ENCODE results near the gene LRRC47.

LRRC47 gene

DNA sequence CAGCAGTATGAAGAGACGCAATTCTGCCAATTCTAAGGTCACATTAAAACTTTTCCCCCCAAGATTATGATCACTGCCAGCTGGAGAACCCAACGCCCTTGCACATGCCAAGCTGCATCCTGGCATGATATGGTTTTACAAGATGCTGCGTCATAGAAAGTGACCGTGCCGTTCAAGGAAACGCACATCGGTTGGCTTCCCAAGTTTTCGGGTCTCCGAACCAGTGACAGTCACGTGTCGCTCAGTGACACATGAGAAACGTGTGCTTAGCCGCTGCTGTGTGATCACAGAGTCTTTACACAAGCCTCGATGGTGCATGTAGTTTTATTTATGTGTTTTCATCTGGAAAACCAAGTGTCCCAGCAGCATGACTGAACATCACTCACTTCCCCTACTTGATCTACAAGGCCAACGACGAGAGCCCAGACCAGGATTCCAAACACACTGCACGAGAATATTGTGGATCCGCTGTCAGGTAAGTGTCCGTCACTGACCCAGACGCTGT lies 16.3 kb downstream of the LRRC47 start:
- TF ChIP-seq, protein P1, sequence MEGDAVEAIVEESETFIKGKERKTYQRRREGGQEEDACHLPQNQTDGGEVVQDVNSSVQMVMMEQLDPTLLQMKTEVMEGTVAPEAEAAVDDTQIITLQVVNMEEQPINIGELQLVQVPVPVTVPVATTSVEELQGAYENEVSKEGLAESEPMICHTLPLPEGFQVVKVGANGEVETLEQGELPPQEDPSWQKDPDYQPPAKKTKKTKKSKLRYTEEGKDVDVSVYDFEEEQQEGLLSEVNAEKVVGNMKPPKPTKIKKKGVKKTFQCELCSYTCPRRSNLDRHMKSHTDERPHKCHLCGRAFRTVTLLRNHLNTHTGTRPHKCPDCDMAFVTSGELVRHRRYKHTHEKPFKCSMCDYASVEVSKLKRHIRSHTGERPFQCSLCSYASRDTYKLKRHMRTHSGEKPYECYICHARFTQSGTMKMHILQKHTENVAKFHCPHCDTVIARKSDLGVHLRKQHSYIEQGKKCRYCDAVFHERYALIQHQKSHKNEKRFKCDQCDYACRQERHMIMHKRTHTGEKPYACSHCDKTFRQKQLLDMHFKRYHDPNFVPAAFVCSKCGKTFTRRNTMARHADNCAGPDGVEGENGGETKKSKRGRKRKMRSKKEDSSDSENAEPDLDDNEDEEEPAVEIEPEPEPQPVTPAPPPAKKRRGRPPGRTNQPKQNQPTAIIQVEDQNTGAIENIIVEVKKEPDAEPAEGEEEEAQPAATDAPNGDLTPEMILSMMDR (IDR thresholded peaks at IDR 0.05; ENCODE audit: unreplicated experiment in 3 of 3): no peak
- Mint-ChIP-seq H3K27me3 (ENCODE audit: low read depth) (no peaks in the 10 kb centered on the region), H3K4me1 (peaks cover 5% of the 10 kb centered on the region), H3K27ac (no peak overlapping the region), H3K9me3 (no peaks in the 10 kb centered on the region), H3K36me3 (ENCODE audit: low read depth) (peaks cover 49% of the 10 kb centered on the region), H3K4me3 (no peak overlapping the region)

DNA sequence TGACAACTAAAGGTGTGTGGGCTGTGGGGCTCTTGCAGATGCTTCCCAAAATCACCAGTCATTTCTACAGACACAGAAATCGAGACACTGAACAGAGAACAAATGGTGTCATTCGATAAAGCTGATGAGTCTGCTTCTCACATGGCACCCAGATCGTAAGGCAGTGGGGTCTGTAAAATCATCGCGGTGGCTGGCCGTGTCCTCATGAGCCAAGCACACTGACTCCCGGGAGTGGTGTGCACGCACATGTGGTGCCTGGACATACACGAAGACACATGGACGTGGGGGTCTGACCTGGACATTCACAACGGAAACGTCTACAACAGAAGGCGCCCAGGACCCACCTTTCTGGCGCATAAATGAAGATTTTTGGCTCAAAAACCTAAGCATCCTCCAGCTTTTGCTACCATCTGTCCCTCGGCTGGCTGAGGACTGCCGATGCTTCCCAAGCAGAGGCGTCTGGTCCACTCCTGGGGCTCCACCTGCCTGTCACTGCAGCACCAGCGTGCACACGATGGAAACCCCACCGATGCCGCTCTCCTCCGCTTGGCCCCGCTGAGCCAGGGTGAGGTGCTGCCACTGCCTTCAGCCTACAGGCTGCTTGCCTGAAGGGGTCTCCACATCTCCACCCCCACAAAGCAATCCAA lies 16.9 kb downstream of the LRRC47 start:
- Mint-ChIP-seq H3K4me3 (no peak overlapping the region), H3K9me3 (no peaks in the 10 kb centered on the region), H3K36me3 (ENCODE audit: low read depth) (peaks cover 45% of the 10 kb centered on the region), H3K27ac (no peak overlapping the region), H3K27me3 (ENCODE audit: low read depth) (no peaks in the 10 kb centered on the region), H3K4me1 (peaks cover 6% of the 10 kb centered on the region)
- TF ChIP-seq, protein P1 (IDR thresholded peaks at IDR 0.05; ENCODE audit: unreplicated experiment in 3 of 3): no peak

DNA sequence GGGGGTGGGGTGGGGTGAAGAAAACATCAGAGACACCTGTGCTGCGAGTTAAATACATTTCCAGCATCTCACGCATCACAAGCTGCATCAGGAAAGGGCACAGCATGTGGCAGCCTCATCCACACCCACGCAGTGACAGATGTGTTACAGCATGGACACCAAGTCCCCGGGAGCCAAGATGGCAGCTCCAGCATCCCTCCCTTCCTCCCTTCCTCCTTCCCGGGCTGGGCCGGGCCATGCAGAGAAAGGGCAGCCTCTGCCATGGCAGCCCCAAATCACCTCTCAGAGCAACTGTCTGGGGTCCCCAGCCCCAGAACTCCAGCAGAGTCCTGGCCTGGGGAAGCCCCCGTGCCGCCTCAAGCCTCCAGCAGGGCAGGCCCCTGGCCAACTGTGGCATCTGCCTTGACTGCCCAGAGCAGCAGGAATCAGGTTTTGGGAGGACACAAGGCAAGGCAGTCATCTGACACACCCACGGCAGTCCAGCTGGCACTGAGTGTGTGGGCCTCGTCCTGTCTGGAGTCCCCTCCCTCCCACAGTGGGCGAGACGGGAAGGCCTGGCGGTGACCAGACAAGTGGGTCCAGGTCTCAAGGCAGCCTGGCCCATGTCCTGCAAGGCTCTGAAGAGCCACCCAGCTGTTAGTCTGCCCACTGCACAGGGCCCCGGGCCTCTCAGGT lies 17.6 kb downstream of the LRRC47 start:
- Mint-ChIP-seq H3K36me3 (ENCODE audit: low read depth) (peaks cover 39% of the 10 kb centered on the region), H3K4me3 (no peak overlapping the region), H3K27ac (no peak overlapping the region), H3K4me1 (peaks cover 10% of the 10 kb centered on the region), H3K9me3 (no peaks in the 10 kb centered on the region), H3K27me3 (ENCODE audit: low read depth) (no peaks in the 10 kb centered on the region)
- TF ChIP-seq, protein P1 (IDR thresholded peaks at IDR 0.05; ENCODE audit: unreplicated experiment in 3 of 3): no peak

DNA sequence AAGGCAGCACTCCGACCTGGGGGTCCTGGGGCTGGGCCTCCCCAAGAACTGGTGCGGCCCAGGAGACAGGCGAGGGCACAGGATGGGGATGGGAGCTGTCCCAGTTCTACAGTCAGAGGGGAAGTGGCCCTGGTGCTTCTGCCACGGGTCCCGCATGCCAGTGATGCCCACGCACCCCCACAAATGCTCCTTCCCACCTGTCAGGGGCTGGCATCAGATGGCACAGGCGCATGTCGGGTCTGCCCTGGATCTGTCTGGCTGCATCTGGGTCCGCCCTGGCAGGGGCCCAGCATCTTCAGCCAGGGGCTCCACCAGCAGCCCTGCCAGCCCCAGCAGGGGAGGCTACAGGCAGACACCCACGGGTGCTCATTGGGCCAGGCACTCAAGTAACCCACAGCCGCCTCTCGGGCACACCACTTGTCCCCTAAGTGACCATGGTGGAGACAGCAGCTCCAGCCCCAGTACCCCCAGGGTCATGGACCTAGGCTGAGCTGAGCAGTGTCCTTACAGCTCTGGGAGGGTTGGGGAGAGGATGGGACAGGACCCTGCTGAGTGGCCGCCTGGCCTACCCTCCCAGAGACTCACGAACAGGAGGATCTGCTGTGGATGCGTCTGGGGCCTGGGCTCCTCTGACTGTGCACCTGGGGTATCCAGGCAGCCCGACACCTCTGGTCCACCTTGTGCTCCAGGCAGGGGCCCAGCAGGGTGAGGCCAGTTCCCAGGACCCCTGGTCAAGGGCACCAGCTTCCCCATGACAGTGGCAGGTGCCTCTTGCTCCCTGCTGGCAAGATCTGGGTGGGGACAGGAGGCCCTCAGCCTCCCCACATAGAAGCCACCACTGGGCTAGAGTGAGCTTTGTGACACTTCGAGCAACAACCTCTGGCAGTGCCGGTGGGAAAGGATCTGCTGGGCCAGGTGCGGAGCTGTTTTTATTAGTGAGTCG lies 18.4 kb downstream of the LRRC47 start:
- H3K27ac Mint-ChIP-seq: no peak overlapping the region
- no peaks in the 10 kb centered on the region for H3K9me3 Mint-ChIP-seq
- TF ChIP-seq, protein P1 (IDR thresholded peaks at IDR 0.05; ENCODE audit: unreplicated experiment in 3 of 3): no peak
- H3K4me1 Mint-ChIP-seq: peaks cover 11% of the 10 kb centered on the region
- H3K36me3 Mint-ChIP-seq (ENCODE audit: low read depth): peaks cover 34% of the 10 kb centered on the region
- no peak overlapping the region for H3K4me3 Mint-ChIP-seq
- H3K27me3 Mint-ChIP-seq (ENCODE audit: low read depth): no peaks in the 10 kb centered on the region

DNA sequence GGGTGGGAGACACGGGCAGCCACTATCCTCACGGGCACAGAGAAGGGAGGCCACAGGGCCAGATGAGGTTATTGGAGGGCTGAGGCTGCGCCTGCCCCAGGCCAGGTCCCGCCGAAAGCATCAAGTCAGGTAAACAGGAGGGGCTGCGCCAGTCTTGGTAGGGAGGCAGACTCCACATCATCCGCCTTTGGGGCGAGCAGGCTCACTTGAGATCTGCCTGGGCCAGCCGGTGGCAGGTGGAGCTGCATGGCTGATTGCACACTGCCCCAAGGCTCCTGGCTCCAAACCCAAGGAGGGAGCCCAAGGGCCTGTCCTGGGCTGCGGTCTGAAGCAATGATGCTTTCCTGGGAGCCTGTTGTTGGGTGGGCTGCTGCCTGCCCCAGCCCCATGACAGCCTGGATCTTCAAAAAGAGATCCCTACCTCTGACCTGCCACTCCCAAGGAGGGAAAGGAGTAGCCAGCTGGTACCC lies 19.2 kb downstream of the LRRC47 start:
- TF ChIP-seq, protein P1 (IDR thresholded peaks at IDR 0.05; ENCODE audit: unreplicated experiment in 3 of 3): no peak

More for the DNA sequence above, 19.2 kb downstream of the LRRC47 start:
- no peak overlapping the region for H3K4me3 Mint-ChIP-seq
- peaks cover 11% of the 10 kb centered on the region for H3K4me1 Mint-ChIP-seq
- H3K36me3 Mint-ChIP-seq (ENCODE audit: low read depth): peaks cover 29% of the 10 kb centered on the region
- H3K27me3 Mint-ChIP-seq (ENCODE audit: low read depth): no peaks in the 10 kb centered on the region
- no peaks in the 10 kb centered on the region for H3K9me3 Mint-ChIP-seq
- H3K27ac Mint-ChIP-seq: no peak overlapping the region

All from nephron (organoid).